Activated CD4-positive, alpha-beta T cell treated with anti-CD3 and anti-CD28 coated beads, Interleukin-10, Interleukin-2, amounts not matched to agents 100 ng/mL and 50 ng/mL, durations not matched to agents 16 hours and 8 hours (primary cell): ENCODE data around the gene ZDHHC13.

Experiments used
- DNase-seq: peaks from one replicate; pipeline ENCODE4 v3.0.0-alpha.2; 2020

Gene ZDHHC13, protein sequence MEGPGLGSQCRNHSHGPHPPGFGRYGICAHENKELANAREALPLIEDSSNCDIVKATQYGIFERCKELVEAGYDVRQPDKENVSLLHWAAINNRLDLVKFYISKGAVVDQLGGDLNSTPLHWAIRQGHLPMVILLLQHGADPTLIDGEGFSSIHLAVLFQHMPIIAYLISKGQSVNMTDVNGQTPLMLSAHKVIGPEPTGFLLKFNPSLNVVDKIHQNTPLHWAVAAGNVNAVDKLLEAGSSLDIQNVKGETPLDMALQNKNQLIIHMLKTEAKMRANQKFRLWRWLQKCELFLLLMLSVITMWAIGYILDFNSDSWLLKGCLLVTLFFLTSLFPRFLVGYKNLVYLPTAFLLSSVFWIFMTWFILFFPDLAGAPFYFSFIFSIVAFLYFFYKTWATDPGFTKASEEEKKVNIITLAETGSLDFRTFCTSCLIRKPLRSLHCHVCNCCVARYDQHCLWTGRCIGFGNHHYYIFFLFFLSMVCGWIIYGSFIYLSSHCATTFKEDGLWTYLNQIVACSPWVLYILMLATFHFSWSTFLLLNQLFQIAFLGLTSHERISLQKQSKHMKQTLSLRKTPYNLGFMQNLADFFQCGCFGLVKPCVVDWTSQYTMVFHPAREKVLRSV

DNA sequence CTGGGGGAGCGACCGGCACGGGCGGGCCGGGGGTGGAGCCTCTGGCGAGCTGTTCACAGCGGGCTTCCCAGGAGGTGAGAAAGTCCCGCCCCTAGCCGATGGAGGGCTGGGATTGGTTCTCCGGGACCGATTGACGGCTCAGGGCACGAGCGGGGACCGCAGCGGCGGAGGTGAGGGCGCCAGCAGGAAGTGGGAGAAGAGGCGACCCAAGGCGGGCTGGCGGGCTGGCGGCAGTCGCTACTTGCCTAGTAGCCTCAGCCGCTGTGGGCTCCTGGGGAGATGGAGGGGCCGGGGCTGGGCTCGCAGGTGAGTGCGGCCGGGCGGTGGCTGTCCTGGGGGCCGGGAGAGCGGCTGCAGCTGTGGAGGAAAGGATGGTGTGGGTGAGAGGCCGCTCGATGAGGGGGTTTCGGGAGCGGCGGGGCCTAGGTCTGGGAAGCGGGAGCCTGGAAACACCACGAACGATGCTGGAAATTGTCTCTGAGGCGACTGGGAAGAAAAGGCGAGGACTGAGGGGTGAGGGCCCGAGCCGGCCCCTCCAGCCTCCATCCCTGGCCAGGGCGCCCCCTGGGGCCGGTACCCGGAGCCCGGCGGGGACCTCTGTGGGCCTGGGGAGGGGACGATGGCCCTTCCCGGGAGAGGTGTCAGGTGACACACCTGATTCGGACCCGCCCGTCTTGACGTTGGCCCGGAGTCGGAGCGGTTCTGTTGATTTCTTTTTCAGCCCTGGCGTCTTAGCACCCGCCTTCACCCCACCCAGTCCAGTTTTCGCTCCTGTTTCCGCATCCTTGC, at the start of gene ZDHHC13:
ZDHHC13 (plus strand) TSS at position 198 of the 789 bp plus-strand sequence; CDS start at position 280, 82 bp downstream.
- peak; percentile 98 for DNase-seq

DNA sequence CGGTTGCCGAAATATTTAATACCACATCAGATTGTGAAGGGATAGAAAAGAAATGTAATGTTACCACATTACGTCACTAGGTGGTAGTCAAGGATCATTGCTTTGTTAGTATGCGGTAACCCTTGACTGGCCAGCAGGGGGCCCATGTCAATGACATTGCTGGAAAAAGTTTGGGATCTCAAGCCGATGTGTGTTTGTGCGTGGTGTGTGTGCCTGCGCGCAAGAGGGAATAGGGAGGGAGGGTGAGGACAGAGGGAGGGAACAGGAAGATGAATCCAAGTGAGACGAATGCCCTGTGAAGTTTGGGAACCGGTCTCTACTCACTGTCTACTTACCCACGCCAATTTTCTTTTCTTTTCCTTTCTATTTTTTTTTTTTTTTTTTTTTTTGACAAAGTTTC, 45.7 kb upstream of the ZDHHC13 start:
- peak; percentile 75 for DNase-seq

DNA sequence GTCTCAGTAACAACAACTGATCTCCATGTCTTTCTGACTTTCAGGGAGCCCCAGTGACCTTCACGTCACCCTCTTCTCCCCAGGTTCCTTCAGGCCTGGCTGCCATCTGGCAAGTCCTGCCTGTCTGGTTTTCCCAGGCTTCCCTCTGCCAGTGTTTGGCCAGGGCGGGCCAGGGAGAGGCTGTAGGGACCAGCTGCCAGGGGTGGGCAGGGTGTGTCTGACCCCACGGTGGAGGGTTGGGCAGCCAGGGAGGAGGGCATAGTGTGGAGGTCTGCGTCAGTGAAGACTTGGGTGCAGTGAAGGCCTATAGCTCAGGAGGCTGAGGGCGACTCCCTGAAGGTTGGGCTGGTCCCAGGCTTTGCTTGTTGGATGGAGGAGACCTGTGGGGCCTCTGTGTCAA, 44.5 kb upstream of the ZDHHC13 start:
- no peak for DNase-seq

DNA sequence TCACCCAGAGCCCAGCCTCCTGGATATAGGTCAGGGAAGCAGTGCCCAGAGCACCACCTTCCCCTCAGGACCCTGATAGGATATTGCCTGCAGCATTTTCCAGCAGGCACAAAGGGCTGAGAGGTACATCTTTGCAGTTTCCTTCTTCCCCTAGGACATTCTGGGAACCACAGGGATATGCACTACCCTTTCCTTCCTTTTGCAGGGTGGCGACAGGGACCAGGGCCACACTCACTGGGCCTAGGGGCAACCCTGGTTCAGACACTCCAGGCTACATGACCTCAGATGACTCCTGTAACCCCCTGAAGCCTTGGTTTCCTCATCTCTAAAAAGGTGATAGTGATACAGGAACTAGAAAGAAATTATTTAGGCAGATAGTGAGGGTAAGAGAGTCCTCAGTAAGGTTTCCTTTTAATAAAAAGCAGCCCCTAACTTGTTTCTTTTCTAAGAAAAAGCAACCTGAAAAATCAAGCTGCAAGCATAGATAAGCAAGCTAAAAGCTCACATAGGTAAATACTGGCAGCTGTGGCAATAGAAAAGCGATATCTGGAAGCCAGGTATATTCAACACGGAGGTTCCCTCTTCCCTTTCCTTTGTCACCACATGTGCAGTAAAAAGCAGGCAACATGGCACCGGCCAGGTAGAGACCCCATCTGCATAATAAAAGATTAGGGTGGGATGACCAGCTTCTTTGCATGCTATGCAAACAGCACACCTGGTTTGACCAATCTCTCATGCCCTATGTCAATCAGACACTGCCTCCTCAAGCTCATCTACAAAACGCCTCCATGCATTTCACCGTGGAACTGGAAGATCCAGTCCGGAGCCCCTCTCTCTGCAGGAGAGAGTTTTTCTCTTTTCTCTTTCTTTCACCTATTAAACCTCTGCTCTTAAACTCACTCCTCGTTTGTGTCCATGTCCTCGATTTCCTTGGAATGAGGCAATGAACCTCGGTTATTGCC, 43.2 kb upstream of the ZDHHC13 start:
- DNase-seq = no peak

DNA sequence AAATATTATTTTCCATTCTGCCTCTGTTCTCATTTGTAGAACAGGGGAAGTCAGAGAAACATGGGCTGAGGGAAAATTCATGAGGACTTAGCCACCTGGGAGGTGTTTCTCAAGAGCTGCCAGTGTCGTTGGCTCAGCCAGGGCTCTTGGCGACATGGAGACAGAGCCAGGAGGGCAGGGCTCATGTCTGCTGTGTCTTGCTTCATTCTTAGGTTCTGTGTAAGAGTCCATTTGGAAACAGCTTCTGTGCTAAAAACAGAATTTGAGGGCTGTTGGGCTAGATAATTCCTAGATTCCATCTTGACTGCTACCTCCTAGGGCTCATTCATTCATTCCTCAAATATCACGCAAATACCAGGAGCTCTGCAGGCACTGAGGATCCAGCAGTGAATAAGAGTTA, 41.3 kb upstream of the ZDHHC13 start:
- no peak for DNase-seq

DNA sequence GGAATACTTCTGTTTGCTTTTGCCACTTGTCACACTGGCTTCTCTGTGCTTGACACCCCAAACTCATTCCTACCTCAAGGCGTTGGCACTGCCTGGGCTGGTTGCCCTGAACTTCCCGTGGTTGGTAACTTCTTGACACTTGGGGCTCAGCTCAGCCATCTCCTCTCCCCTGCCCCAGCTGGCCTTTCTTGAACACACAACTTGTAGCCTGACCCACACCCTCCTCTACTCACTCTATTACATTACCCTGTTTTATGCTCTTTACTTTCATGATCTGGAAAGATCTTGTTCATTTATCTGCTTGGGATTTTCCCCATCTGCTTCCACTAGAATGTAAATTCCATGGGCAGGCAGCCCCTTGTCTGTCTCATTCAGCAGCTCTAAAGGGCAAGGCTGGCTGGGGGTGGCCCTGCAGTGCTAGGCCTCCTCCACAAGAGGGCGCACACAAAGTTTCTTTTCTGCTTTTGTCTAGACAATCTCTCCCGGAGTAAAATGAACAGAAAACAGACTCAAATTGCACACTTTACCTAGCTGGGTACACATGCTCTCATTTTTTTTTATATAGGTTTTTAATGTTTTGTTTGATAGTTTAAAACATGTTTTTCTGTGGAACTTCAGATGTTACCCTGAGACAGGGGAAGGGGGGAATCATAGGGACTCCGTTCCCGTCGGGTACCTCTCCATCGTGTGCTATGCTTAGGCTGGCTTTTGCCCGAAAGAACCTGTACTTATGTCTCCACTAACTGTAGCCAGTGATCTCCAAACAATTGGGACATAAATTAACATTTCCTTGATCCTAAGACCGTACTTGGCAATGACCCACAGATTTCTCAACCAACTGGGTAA, 40.0 kb upstream of the ZDHHC13 start:
- peak; percentile 61 for DNase-seq

DNA sequence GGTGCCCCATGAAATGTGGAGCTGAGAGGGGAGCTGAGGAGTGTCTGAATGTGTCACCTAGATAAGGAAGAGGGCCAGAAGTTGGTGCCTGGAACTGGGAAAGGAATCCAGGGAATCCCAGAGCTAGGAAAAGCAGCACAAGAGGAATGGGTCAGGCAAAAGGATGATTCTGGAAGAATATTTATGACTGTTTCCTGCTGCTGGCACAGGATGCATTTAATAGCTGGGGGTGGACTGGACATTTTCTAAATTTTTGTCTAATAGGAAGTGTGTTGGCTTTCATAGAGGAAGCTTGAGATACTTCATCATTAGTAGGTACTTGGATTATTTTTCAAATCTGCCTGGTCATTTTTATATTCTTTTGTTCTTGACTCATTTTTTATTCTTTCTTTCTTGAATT, 39.0 kb upstream of the ZDHHC13 start:
- no peak for DNase-seq

DNA sequence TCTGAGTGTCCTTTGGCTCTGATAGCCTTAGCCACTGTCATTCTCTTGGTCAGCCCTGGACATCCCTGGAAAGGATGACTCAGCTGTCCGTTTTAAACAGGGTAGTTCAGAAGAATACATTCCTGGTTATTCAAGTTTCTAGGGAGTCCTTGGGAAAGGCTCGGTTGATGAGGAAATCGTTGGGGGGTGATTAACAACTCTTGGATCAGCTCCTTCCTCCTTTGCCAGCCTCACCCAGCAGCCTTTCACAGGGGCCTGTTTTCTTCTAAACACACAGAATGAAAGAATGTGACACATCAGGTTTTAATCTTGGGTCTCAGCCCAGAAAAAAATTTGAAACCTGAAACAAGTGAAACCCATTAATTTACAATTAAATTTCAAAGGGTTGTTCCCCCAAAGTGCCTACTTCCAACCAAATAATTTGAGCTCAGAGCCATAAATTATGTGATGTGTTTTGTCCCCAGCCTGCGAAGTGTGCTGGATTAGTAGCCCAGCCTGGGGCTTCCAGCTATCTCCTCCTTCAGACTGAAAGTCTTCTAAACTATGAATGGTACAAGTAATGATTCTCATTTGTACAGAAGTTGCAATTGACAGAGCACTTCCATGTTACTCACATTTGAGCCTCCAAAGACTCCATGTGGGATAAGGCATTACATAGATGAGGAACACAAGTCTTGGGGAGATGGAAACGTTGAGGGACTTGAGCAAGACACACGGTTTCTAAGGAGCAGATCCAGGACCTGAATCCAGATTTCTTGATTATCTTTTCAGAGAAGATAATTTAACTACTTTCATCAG, 37.1 kb upstream of the ZDHHC13 start:
- DNase-seq = no peak

DNA sequence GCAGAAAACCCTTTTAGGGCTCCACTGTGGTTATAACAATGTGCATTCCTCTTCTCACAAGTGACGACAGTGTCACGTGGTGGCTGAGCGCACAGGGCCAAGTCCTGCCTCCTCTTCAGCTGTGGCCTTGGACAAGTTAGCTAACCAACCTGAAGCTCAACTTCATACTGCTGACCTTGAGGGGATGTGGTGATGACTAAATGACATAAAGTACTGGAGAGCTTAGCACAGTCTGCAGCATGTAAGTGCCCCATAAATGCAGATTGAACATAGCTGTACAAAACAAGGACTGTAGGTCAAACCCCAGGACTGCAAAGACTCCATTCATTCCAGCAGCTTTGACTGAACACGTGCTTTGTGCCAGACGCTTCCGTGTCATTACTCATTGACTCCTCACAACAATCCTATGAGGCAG, 36.4 kb upstream of the ZDHHC13 start:
- no peak for DNase-seq

DNA sequence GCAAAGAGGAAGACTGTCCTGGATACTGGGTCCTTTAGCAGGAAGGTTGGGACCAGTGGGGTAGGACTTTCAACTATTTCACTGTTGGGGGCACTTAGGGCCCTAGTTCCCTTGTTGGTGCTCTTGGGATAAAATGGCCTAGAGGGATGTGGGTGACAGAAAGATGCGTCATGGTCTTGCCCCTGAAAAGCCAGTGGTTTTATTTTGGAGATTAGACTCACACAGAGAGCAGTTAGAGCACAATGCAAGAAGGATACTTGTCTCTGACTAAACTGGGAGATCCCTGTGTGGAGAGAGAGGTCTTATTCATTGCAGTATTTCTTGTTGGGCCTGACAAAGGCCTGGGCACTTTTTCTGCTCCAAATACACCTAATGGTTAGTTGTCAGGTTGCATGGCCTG, 33.8 kb upstream of the ZDHHC13 start:
- no peak for DNase-seq

DNA sequence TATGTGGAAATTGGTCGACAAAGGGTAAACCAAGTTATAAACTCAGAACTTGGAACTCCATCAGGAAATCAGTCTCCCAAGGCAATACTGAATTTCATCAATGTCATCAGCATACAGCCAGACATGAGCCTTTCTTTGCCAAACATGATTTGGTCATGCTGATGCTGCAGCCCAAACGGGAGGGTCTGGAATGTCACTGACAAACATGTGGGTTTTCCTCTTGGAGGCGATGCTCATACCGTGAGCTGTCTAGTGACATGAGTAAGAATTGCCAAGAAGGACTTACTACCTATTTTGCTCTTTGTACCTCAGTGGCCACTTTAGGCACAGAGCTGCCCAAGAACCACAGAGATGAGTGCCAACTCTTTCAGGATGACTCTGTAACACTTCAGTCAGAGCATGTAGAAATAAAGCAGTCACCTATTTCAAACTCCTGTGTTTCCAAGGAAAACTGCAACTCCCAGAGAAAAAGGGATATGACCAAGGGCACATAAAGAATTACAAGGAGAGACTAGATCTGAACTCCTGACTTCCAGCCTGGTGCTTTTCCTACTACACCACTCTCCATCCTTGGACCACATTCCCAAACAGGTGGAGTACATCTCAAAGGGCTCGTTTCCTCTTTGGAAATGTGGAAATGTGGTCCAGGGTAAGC, 32.2 kb upstream of the ZDHHC13 start:
- no peak for DNase-seq

DNA sequence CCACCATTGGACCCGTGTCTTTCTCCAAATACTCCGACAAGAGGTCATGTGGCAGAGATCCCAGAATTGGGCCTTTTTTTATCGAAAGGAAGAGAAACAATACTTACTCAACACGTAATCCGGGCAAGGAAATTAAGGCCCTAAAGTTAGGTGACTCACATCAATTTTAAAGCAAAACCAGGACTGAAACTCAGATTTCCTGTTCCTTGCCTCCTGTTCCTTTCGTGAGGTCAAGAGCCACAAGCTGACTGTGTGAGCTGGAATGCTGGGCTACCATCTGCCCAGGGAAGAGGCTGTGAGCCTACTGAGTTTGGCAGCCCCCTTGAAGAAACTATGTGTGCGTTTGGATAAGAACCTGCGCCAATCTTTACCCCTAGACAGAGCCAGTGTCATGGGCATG, 29.3 kb upstream of the ZDHHC13 start:
- DNase-seq = no peak

DNA sequence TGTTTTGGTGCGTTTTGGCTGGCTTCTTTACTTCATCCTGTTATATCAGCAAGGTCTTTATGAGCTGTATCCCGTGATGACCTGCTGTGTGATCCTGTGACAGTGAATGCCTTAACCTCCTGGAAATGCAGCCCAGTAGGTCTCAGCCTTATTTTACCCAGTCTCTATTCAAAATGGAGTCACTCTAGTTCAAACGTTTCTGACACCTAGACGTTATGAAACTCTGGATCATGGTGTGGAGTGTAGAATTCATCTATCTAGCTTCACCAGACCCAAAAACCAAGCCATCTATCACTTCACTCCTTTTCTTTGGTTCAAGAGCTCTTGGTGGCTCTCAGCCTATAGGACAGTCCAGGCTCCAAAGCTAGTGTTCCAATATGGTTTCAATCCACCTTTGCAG, 28.2 kb upstream of the ZDHHC13 start:
- DNase-seq = no peak

DNA sequence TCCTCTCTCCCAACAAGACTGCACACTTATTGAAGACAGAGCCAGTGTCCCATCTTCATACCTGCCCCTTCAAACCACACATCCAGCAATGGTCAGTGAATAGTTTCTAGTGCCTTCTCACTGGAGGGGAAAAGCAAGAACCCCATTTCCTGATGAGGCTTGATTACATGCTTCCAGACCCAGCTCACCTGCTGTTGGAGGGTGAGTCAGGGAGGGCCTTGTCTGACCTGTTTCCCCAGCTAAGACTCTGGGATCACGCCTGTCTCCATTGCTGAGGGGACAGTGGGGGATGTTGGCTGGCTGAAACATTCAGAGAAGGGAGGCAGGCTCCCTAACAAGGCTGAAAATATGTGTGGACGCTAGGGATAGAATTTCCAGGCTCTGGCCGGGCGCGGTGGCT, 27.5 kb upstream of the ZDHHC13 start:
- DNase-seq = no peak

DNA sequence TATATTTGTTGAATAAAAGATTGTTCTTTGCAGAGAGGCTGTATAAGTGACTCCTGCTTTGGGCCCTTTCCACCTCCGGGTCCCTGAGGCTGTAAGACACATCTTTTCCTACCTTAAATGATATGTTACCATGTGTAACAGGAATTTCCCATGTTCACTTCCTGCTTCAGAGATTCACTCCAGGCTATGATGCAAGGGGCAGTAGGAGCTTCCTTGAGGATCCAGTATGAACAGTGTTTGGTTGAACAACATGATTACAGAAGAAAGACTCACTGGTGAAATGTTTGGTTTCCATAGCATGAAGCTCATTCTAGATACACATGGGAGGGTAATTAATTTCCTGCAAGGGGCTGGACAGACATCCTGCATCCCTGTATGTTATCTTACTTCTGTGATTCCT, 25.6 kb upstream of the ZDHHC13 start:
- DNase-seq = no peak

DNA sequence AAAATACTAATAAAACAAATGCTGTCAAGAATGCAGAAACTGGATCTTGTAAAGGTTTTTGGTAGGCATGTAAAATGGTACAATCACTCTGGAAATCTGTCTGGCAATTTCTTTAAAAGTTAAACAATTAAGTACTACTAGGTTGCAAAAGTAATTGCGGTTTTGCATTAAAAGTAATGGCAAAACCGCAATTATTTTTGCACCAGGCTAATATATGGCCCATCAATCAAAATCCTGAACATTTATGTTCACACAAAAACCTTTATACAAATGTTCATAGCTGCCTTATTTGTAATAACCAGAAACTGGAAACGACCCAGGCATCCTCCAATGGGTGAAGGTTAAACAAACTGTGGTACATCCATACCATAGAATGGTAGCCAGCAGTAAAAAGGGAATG, 24.6 kb upstream of the ZDHHC13 start:
- DNase-seq = no peak

DNA sequence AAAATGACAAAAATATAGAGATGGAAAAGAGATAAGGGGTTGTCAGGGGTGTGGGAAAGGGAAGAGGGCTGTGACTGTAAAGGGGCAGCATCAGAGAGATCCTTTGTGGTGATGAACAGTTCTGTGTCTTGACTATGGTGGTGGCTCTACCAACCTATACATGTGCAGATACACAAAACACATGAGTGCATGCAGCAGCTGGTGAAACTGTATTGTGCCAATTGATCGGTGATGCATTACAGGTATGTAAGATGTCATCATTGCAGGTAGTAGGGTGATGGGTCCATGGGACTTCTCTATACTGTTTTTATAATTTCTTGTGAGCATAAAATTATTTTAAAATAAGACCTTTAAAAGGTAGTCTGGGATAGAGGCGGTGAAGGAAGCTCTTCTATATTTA, 24.1 kb upstream of the ZDHHC13 start:
- no peak for DNase-seq

DNA sequence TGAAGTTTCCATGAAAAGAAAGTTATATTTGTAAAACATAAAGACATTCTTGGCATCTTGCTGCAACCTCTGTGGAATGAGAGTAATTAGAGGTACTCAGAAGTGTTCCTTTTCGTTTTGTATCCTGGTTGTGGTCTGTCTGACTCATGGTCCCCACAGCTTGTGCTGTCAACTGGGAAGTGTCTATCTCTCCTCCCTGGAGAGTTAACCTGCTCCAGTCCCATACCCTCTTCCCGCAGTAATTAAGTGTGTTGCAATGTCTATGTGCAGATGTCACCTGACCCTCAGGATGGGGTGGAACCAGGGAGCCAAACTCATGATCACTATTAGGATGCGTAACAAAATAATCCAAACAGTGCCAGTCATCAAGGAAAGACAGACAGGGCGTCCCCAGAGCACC, 23.0 kb upstream of the ZDHHC13 start:
- DNase-seq = no peak

DNA sequence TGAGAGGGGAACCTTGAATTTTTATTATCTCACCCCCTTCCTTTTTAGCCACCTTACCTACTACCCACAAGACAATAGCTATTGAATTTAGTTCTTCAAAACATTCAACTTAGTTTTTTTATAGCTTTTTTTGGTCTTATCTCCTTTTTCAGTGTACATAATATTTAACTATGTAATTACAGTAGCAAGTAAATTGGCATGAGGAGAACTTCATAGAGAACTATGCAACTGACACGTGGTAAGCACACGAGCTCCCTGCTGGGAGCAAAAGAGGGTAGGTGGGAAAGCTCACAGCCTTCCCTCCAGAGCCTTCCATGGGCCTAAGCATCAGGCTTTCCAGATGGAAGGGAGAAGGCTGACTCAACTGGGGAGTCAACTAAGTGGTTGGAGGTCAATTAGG, 22.1 kb upstream of the ZDHHC13 start:
- DNase-seq = no peak

DNA sequence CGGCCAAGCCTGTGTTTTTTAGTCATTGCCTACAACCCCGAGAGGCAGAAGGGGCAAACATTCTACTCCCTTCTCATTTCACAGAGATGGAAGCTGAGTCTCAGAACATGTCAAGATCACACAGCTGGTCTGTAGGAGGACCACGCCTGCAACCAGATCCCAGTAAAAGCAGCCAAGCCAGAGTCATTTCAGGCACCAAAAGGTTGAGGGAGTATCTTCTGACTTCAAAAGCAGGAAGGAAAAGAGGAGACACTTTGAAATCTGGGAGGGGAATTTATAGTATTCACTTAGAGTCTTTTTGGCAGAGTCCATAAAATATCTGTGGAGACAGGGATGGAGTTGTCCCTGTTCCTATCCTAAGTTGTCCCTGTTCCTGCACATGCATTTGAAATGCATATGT, 17.9 kb upstream of the ZDHHC13 start:
- no peak for DNase-seq
